A549 (cell line): Measurements from ENCODE around the gene AUTS2.

ENCODE experiments used
- CTCF ChIP-seq: fragments of >200 bp; sonication (Bioruptor Twin); formaldehyde crosslinking; IDR thresholded peaks from 3 replicates; pipeline ENCODE4 v1.5.1; 2016
- HMGXB4 ChIP-seq: fragments of 250-450 bp; sonication (Bioruptor Pico); IDR thresholded peaks from 2 replicates; pipeline ENCODE4 v1.5.0; 2021; ENCODE audit warnings: mild to moderate bottlenecking, moderate library complexity, borderline replicate concordance
- JUN ChIP-seq, 2 experiments: fragments of >200 bp; sonication (Bioruptor Twin); formaldehyde crosslinking; IDR thresholded peaks; 2 replicates in 1 of 2; 3 replicates in 1 of 2; pipeline ENCODE4 v1.6.1; 2016 to 2017
- MAX ChIP-seq: IDR thresholded peaks from 2 replicates; pipeline ENCODE4 v1.6.1; 2012
- POLR2A ChIP-seq: IDR thresholded peaks from 2 replicates; pipeline ENCODE4 v1.6.1; 2012; ENCODE audit warnings: mild to moderate bottlenecking, low read length
- POLR2AphosphoS2 ChIP-seq: conservative IDR thresholded peaks from 2 replicates; pipeline ENCODE4 v1.6.1; 2012; ENCODE audit warnings: low read length, improper control_type of control experiment, inconsistent platforms
- RCOR1 ChIP-seq: fragments of 150-350 bp; IDR thresholded peaks from 2 replicates; pipeline ENCODE4 v1.6.1; 2014; ENCODE audit warnings: antibody characterized with exemption, low read length, low read depth
- ZFP36 ChIP-seq: fragments of 450-650 bp; IDR thresholded peaks from 2 replicates; pipeline ENCODE4 v1.6.1; 2014; ENCODE audit warnings: borderline replicate concordance; ENCODE audit not compliant: partially characterized antibody

DNA sequence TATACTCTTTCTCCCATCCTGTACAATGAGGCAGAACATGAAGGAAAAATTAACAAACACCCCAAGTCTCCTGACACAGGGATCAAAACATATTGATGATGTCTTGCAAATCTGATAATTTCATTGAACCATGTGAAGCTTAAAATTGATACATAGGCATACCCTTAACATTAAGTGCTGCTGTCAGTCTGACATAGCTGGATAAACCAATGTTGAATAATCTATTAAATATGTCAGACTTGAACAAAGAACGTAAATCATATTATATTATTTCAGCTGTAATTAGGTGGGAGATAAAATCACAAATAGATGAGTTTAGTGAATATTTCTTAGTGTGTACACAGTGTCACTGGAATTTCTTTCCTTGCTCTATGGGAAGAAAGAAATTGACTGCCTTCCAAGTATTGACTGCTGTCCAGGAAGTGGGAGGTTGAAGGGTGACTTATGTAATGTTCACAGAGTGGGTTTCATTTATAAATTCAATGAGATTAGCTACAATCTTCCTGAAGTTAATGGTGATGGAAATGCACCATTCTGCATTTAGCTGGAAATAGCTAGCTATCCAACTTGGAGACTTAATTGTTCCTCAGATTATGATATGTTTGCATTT lies 170.8 kb downstream of the AUTS2 start:
- no peak for TF ChIP-seq CTCF
- TF ChIP-seq RCOR1, result no peak
- no peak for TF ChIP-seq ZFP36
- no peak for TF ChIP-seq POLR2AphosphoS2
- TF ChIP-seq MAX, result no peak
- no peak for TF ChIP-seq JUN (IDR thresholded peaks at IDR 0.05)
- no peak for TF ChIP-seq POLR2A
- no peak for TF ChIP-seq HMGXB4
